Stromal cell of bone marrow (primary cell): ENCODE results near the gene MRPS18A.
"Not testable (repeated sequence)": the region's sequence is repeated elsewhere in the genome, so short reads cannot be mapped to it uniquely, and the experiment has no call there.

Source experiments
- DNase-seq: peaks from one replicate; pipeline ENCODE4 v3.0.0-alpha.2; 2012; ENCODE audit warnings: low read depth

MRPS18A gene

DNA sequence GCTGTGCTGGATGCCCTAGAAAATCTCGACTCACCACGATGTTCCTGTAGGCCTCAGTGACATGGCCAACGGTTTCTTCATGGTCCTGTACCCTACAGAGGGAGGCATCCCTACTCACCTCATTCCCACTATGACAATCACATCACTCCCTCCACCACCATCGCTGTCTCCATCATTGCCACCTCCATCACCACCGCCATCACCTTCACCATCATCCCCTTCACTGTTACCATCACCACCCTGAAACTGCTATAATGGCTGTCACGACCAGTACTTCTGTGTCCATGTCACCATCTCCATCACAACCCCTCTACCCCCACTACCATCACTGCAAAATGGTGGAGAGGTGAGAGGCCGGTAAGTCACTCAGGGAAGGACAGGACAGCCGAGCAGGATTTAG lies 29.8 kb upstream of the MRPS18A start:
- no peak for DNase-seq

DNA sequence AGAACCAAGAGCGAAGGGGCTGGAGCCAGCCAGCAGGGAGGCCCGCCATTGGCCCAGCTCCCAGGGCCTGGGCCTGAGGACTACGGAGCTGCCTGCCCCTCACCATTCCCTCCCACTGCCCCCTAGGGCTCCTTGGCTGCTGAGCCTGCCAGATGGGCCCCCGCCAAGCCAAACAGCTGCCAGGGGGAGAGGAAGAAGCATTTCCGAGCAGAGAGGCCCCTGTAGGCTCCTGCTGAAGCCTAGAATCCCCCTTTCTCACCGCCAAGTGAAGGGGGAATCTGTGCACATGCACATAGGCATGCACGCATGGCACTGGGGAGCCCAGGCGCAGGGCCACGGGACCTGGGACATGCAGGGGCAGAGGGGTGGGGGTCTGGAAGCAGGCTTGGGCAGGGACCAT lies 28.5 kb upstream of the MRPS18A start:
- no peak for DNase-seq

DNA sequence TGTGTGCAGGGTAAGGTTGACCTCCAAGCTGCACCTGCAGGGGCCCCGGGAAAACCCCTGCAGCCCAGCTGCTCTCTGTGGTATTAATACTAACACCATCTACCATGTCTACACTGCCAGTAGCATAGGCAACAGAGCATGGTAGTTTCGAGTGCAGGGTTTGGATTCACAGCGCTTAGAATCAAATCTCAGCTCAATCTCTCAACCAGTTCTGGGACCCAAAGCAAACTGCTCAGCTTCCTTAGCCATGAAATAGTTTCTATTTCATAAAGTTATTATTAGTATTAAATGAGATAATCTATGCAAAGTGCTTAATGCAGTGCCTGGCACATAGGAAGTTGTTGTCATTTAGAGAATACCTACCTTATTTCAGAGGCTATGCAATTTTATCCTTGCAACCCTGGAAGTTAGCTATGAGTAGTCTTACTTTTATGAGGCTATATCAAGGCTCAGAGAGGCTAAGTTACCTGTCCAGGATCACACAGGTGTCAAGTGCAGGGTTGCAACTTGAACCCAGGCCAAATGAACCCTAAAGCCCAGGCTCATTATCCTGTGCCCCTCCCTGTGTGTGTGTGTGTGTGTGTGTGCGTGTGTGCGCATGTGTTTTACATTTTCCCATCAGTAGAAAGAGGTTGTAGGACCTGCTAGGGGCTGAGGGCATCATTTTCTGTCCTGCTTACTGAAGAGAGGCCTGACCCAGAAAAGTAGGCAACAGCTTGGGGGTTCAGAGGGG lies 27.6 kb upstream of the MRPS18A start:
- DNase-seq: no peak

GRCh38 chr6:43714311-43715055 lies 26.9 kb upstream of the MRPS18A start:
- DNase-seq: no peak

- DNase-seq: no peak
These were observed 26.2 kb upstream of the MRPS18A start for GRCh38 chr6:43713643-43714310.

DNA sequence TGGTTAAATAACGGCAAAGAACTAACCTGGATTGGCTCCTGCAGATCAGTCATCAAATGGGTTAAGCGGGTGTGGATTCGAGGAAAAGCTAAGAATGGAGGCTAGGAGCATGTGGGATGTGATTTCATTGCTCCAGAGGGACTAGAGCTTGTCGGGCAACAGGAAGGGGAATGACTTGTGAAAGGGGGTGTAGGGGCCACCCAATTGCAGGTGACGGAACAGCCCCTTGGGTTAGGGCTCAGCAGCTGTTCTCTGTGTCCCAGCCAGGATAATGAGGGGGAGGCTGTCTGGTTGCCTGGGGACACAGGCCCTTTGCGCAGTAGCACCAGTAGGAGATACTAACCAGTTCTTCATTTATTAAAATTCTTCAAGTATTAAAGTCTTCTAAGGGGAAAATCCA lies 25.0 kb upstream of the MRPS18A start:
- no peak for DNase-seq

GRCh38 chr6:43710576-43710975 lies 23.0 kb upstream of the MRPS18A start:
- DNase-seq: no peak

DNA sequence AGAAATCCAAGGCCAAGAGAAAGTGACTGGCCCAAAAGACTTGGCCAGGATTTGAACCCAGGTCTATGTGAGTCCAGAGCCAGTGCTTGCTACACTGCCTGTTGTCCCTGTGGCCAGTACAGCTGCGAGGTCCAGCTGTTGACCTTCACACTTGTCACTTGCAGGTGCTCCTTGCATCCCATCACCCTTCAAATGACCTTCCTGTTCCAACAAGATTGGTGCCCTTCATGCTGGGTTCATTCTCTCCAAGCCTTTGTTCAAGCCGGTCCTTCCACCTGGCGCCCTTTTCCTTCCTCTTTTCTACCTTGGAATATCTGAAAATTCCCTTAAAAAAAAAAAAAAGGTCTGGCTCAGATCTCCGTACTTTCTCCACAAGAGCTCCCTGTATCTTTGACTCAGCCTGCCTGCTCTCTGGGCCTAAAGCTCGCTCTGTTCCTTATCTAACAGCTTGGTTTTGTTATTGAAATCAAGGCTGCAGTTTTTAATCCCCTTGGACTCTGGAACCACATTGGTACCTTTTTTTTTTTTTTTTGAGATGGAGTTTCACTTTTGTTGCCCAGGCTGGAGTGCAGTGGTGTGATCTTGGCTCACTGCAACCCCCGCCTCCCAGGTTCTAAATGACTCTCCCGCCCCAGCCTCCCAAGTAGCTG lies 22.2 kb upstream of the MRPS18A start:
- DNase-seq: no peak

DNA sequence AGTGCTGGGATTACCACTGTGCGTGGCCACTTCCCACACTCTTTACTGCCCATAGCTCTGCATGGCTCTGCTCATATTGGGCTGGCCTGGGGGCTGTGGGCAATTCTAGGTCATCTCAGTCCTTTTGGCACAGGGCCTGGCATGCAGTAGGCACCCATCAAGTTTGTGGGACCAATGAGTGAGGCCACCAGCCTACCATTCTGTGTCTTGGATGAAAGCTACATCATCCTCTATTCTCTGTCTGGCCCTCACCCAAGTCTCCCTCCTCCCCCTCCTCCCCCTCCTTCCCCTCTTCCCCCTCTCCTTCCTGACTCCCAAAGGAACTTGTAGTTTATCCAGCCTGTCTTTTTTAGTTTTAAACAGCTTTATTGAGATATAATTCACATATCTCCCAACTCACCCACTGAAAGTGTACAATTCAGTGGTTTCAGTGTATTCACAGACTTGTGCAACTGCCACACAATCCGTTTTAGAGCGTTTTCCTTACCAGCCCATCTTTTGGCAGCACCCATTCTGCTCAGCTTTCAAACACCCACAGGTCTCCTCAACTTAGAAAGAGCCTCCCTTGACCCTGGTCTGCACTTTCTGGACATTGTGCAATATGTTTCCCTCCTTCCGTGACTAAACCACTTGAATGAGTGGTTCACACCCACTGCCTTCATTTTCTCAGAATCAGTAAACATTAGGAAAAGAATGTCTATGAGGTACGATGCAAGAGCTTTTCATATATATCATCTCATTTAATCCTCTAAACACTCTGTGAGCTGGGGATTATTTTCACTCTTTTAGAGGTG lies 21.5 kb upstream of the MRPS18A start:
- DNase-seq: peak; percentile 78

- DNase-seq: no peak
These were observed 20.2 kb upstream of the MRPS18A start for GRCh38 chr6:43707767-43708166.

DNA sequence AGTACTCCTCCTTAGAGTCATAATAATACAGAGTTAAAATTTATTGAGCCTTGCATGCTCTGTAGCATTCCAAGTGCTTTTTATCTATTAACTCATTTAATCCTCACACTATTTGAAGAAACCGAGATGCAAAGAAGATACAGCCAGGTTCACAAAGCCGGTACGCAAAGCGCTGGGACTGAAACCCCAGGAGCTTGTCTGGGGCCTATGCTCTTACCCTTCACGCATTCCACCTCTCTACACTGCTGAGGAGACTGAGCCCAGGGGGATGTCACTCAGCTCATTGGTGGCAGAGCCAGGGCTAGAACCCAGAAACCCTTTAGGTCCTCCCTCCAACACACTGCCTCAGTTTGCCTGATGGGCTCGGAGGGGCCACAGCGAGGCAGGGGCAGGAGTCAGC lies 19.7 kb upstream of the MRPS18A start:
- DNase-seq: no peak

DNA sequence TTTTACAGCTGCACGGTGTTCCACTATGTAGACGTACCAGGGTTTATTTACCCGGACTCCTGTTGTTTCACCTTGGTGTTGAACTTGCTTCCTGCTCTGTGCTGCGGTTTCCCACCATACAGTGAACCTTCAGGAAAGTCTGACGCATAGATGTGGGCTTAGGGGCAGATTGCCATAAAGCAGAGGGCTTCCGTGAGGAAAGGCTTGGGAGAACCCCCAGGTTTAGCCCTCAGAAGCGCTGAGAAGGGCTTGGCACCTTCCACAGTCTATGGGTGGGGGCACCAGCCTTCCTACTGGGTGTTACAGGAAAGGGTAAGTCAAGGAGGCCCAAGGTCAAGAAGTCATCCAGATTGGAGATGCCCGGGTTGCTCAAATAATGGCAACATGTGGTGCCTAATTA lies 19.2 kb upstream of the MRPS18A start:
- no peak for DNase-seq

DNA sequence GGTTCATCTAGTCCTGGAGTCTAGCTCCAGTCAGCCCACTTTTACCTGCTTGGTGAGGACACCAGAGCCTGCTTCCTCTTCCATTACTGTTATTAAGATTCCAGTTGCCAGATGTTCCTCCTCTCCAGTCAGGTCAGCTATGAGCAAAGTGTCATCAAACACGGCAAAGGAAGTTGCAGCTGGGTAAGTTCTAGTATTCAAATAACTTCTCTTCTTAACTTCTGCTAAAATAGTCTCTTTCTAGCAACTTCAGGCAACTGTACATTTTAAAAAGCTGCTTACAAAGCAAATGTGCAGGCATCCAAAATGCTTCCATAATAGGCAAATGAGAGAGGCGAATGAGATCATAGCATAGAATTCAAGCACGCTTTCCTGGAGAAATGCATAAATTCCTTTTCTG lies 18.4 kb upstream of the MRPS18A start:
- no peak for DNase-seq

DNA sequence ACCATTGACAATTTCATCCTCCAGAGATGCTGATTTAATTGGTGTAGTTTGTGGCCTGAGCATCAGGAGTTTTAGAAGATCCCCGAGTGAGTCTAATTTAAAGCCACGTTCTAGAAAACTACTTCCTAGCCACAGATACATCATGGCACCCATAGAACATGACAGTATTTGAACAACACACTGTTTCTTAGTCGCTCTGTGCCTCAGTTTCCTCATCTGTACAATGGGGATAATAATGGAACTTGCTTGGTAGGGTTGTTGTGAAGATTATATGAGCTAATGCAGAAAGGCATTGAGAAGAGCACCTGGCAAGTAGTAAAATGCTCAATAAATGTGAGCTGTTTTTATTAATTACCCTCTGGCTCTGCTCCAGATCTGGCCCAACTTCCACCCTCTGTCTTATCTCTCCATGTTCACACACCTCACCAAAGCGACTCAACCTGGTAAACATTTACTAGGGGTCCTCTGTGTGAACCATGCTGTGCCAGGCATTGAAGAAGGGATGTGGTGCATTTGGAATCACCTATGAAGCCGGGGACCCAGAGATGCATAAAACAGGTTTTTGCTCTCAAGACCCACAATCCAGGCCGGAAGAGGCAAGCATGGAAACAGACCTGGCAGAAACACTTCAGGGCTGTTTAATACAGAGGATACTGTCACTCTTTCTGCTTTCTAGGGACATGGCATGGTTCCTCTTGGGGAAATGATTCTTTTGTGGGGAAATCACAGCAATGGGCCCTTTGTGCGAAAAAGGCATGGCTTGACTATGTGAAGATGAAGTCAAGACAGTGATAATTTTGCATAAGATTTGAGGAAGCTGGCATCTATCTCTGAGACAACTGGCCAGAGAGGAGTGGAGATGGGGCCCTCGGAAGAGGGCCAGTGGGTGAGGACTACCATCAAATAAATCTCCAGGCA lies 16.2 kb upstream of the MRPS18A start:
- DNase-seq: no peak

- peak; percentile 89 for DNase-seq
These were observed 15.2 kb upstream of the MRPS18A start for GRCh38 chr6:43702534-43703440.

DNA sequence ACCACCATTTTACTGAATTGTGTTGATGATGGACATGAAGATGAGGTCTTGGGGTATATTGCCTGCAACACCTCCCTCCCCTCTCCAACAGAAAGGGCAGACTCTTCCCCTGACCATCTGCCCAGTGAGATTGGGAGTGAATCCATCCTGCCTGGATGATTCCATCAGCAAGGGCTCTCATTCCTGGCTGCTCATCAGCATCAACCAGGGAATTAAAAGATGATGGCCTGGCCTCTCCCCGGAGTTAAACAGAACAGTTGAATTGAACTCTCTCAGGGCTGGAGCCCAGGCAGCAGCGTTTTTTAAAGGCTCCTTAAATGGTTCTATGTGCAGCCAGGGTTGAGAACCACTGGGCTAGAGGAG lies 14.6 kb upstream of the MRPS18A start:
- DNase-seq: no peak

GRCh38 chr6:43700939-43701560 lies 13.5 kb upstream of the MRPS18A start:
- DNase-seq: not testable (repeated sequence)

GRCh38 chr6:43699564-43700186 lies 12.1 kb upstream of the MRPS18A start:
- DNase-seq: no peak
